Right renal cortex interstitium (tissue), 3 donors: Measurements from ENCODE around the gene PIEZO2. TPM values are rescaled to one million over a fixed set of nuclear protein-coding genes. Genes with fewer than 3 reads are reported as not detected.

Source experiments
- DNase-seq, 3 donors: peaks; one replicate each; pipeline ENCODE4 v3.0.0-alpha.2; 2013; ENCODE audit warnings: low read depth in 3 of 3, low spot score in 2 of 3
- polyA plus RNA-seq, 3 donors: library from polyadenylated mRNA; unstranded; fragments of 120-200 nt; gene quantifications; one replicate each; pipeline ENCODE4 v1.2.1, GENCODE V29; 2013; ENCODE audit not compliant: insufficient read length in 3 of 3

PIEZO2 gene
- polyA plus RNA-seq, 3 donors = 16.6 to 17.6 (median 16.9) TPM

GRCh38 chr18:10997885-10998284 lies 151.5 kb downstream of the PIEZO2 start:
- no peak for DNase-seq

GRCh38 chr18:10995550-10995949 lies 153.8 kb downstream of the PIEZO2 start:
- no peak for DNase-seq

GRCh38 chr18:10989486-10989885 lies 159.9 kb downstream of the PIEZO2 start:
- no peak for DNase-seq

- DNase-seq = no peak
Observed at GRCh38 chr18:10985689-10986088, 163.7 kb downstream of the PIEZO2 start.

DNA sequence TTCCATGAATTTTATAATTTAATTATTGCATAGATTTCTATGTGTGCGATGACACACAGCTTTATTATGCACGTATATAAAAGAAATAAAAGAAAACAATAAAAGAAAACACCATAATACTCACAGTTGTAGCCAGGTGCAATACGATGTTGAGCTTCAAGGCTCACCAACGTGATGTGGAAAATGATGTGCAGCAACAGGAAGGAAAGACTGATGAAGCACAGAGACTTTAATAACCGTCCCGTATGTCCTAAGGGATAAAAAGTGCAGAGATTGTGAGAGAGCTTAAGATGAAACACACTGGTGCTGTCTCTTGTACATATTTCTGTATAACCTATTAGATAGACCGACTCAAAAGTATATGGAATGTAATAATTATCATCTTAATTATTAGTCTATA lies 170.0 kb downstream of the PIEZO2 start:
- no peak for DNase-seq

- no peak for DNase-seq
Observed at GRCh38 chr18:10977042-10977441, 172.3 kb downstream of the PIEZO2 start.

- DNase-seq = no peak
Observed at GRCh38 chr18:10973567-10974203, 175.7 kb downstream of the PIEZO2 start.

DNA sequence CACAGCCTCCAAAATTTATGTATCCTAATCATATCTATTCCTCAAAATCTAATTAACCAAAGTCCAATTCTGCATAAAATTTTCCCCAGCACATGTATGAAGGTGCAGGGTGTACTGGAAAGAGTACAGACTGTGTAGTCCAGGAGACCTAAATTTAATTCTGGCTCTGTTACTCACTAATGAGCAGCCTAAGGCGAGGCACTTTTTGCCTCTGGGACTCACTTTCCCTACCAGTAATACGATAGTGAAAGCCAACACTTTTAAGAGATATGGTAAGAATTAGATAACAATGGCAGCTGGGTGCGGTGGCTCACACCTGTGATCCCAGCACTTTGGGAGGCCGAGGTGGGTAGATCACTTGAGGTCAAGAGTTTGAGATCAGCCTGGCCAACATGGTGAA lies 177.7 kb downstream of the PIEZO2 start:
- DNase-seq = no peak

- DNase-seq = no peak
Observed at GRCh38 chr18:10965119-10965518, 184.2 kb downstream of the PIEZO2 start.

- no peak for DNase-seq
Observed at GRCh38 chr18:10953672-10954071, 195.7 kb downstream of the PIEZO2 start.

DNA sequence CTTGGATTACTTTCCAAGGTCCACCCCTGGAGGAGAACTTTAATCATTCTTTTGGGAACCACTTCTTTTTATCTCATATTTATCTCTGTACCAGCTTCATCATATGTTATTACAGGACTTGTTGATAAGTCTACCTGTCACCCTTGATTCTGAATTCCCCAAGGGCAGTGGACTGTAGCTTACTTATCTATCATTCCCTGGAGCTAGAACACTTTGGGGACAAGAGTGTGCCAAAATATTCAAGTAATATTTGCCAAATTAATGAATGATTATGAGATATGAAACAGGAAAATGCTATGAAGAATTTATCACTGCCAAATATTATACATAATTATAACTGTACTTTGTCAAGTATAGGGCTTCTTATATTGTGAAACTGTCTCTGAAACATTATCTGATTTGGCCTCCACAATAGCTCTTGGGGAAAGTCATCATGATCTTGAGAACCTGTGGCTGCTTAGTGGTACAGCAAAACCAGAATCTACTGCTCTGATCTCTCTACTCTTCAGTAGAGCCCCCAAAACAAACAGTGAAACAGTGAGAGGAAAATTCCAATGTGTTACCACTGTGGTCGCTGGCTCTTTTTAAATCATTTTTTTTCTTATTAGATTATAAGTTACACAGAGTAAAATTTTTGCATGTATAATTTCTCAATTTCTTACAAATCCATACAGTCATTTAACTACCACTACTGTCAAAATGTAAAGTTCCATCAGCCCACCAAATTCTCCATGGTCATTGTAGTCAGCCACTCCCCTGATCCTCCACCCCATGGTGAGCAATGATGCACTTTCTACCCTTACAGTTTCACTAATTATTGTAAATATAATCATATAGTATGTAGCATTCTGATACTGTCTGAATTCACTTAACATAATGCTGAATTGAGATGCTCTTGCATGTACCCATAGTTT lies 197.5 kb downstream of the PIEZO2 start:
- no peak for DNase-seq

GRCh38 chr18:10950876-10951630 lies 198.3 kb downstream of the PIEZO2 start:
- no peak for DNase-seq

GRCh38 chr18:10950080-10950875 lies 199.1 kb downstream of the PIEZO2 start:
- no peak for DNase-seq

DNA sequence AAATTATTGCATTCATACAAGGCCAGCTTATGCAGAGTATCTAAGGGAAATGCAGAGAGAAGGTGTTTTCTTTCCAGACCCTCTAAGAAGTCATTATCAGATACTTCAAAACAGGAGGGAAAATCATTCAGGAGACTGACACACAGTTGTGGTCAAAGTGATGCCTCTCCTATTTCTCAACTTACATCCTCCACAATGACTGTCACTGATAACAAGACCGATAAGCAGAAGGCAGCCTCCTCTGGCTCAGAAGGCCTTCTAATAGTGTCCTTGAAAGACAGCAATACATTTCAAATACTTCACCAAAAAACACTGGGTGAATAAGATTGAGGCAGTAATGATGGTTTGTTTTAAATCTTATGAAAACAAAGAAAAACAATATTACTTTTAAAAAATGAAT lies 199.7 kb downstream of the PIEZO2 start:
- DNase-seq = no peak

GRCh38 chr18:10948421-10948820 lies 200.9 kb downstream of the PIEZO2 start:
- no peak for DNase-seq

GRCh38 chr18:10946058-10946457 lies 203.3 kb downstream of the PIEZO2 start:
- DNase-seq = no peak

- DNase-seq = no peak
Observed at GRCh38 chr18:10942998-10943397, 206.4 kb downstream of the PIEZO2 start.

DNA sequence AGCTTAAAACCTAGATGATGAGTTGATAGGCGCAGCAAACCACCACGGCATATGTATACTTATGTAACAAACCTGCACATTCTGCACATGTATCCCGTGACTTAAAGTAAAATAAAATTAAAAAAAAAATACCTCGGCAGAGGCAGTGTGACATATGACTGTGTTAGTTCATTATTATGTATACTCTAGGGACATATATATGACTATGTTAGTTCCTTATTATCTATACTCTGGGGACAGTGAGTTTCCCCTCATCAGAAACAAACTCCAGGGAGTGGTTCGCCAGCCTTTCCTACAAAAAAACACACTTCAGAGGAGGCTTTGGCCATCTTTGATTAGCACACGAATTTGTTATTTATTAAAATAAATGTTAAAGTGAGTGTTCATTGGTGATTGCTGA lies 209.5 kb downstream of the PIEZO2 start:
- DNase-seq = no peak

DNA sequence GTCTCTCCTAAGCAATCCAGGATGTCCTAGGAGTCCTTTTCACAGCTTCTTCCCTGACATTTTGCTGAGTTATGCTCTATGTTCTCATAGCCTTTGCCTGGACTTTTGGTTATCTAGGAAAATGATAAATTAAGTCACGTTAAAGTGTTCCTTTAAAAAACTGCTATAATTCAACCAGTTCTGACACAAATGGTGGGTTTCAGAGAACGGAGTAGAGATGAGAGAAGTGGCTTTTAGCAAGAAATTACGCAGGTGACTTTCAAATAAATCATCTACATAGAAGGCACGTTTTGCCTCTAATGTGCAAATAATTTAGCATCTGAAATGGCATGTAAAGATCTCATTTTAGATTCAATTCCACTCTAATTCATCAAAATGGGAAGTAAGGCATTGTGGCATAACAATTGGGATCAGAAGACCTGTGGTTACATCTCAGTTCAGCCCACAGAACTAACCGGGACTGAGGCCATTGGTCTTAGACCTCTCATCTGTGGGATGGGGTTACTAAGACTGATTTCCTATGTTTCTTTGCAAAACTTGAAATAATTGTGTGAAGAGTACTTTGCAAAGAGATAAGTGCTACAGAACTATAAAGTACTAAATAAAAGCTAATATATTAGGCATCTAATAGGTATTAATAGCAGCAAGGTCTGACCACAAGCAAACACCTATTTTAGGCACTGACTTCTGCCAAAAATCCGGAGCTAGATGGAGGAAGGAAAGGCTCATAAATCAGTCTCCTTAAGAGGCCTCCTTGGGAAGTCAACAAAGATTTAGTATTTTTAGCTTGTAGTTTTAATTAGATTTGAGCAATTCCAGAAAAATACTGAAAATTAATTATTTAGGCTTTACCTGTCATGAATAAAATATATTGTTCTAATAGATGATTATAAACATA lies 211.4 kb downstream of the PIEZO2 start:
- DNase-seq = no peak
